HepG2 (cell line): Measurements from ENCODE around the gene IL32. TPM values are rescaled to one million over a fixed set of nuclear protein-coding genes. Genes with fewer than 3 reads are reported as not detected.

Experiments used
- CERS6 ChIP-seq: sonication (generic); formaldehyde crosslinking; IDR thresholded peaks from 2 replicates; pipeline ENCODE4 v1.5.0; 2020; ENCODE audit warnings: missing genetic modification reagents
- DR1 ChIP-seq: sonication (generic); formaldehyde crosslinking; IDR thresholded peaks from 2 replicates; pipeline ENCODE4 v1.8.0; 2021; ENCODE audit warnings: mild to moderate bottlenecking, missing genetic modification reagents, inconsistent platforms
- KLF13 ChIP-seq: sonication (generic); formaldehyde crosslinking; IDR thresholded peaks from 2 replicates; pipeline ENCODE4 v1.4.0; 2020; ENCODE audit warnings: mild to moderate bottlenecking, missing genetic modification reagents
- MTF2 ChIP-seq: sonication (generic); formaldehyde crosslinking; IDR thresholded peaks from 2 replicates; pipeline ENCODE4 v1.5.0; 2020; ENCODE audit warnings: missing genetic modification reagents, borderline replicate concordance
- NFAT5 ChIP-seq: sonication (generic); formaldehyde crosslinking; IDR thresholded peaks from 2 replicates; pipeline ENCODE4 v1.4.0; 2020; ENCODE audit warnings: missing genetic modification reagents
- RFX3 ChIP-seq: IDR thresholded peaks from 2 replicates; pipeline ENCODE4 v1.6.1; 2016; ENCODE audit warnings: missing biosample characterization, missing genetic modification reagents
- RFXAP ChIP-seq: sonication (generic); formaldehyde crosslinking; IDR thresholded peaks from 2 replicates; pipeline ENCODE4 v1.4.0; 2020; ENCODE audit warnings: missing genetic modification reagents, borderline replicate concordance
- SETDB1 ChIP-seq: sonication (generic); formaldehyde crosslinking; IDR thresholded peaks from 2 replicates; pipeline ENCODE4 v1.5.1; 2020; ENCODE audit warnings: missing genetic modification reagents, mild to moderate bottlenecking, borderline replicate concordance
- THAP9 ChIP-seq: sonication (generic); formaldehyde crosslinking; IDR thresholded peaks from 2 replicates; pipeline ENCODE4; 2020; ENCODE audit warnings: missing genetic modification reagents, mild to moderate bottlenecking, borderline replicate concordance
- THYN1 ChIP-seq: sonication (generic); formaldehyde crosslinking; IDR thresholded peaks from 2 replicates; pipeline ENCODE4 v1.8.1; 2023; ENCODE audit warnings: low read depth, mild to moderate bottlenecking, moderate library complexity, missing genetic modification reagents, borderline replicate concordance
- ZBTB44 ChIP-seq: sonication (generic); formaldehyde crosslinking; IDR thresholded peaks from 2 replicates; pipeline ENCODE4 v1.4.0; 2020; ENCODE audit warnings: missing genetic modification reagents
- ZNF30 ChIP-seq: sonication (generic); formaldehyde crosslinking; IDR thresholded peaks from 2 replicates; pipeline ENCODE4 v1.5.0; 2020; ENCODE audit warnings: mild to moderate bottlenecking, missing genetic modification reagents
- ZNF710 ChIP-seq: sonication (generic); formaldehyde crosslinking; IDR thresholded peaks from 2 replicates; pipeline ENCODE4 v1.5.0; 2020; ENCODE audit warnings: mild to moderate bottlenecking, missing genetic modification reagents, borderline replicate concordance
- ZNF766 ChIP-seq: sonication (generic); formaldehyde crosslinking; IDR thresholded peaks from 2 replicates; pipeline ENCODE4 v1.5.0; 2020; ENCODE audit warnings: missing genetic modification reagents, borderline replicate concordance
- polyA plus RNA-seq, 8 experiments: library from polyadenylated mRNA; depleted of rRNA in 3 of 8; stranded (reverse) in 7 of 8; unstranded in 1 of 8; fragments of >200 nt; fragmentation: Illumina TruSeq in 4 of 8; extraction: Trizol in 4 of 8; gene quantifications; 2 replicates each; pipeline versions ENCODE4 v1.2.1 to v1.2.3, GENCODE V29; 2011 to 2016; ENCODE audit warnings: low read depth in 4 of 8, missing spikeins in 1 of 8, mixed read lengths in 1 of 8; ENCODE audit not compliant: insufficient read depth in 1 of 8
- total RNA-seq, 5 experiments: library from RNA; depleted of rRNA; stranded (reverse); fragments of >200 nt; fragmentation: Illumina TruSeq; extraction: Trizol; gene quantifications; 2 replicates each; pipeline ENCODE4 v1.2.3, GENCODE V29; 2016; ENCODE audit warnings: low read depth in 1 of 5

Gene IL32
- total and polyA plus RNA-seq, 2 of the 13 experiments (the other 11 are each of a cell fraction or from before 2014, with no cell fraction given): 115 to 165 TPM

- TF ChIP-seq THAP9 (peak; percentile 55; the same call in 1 of the 2 replicates), NFAT5 (CRISPR knock-in tag) (no peak), RFX3 (CRISPR knock-in tag) (peak; percentile 75), RFXAP (CRISPR knock-in tag) (peak; percentile 78; the same call in 1 of the 2 replicates), DR1 (peak; percentile 51; the same call in 1 of the 2 replicates), SETDB1 (CRISPR knock-in tag) (no peak), ZNF766 (CRISPR knock-in tag) (no peak), THYN1 (no peak), KLF13 (CRISPR knock-in tag) (no peak), ZBTB44 (CRISPR knock-in tag) (no peak), MTF2 (CRISPR knock-in tag) (peak; percentile 12; the same call in 1 of the 2 replicates), ZNF710 (CRISPR knock-in tag) (peak; percentile 68; the same call in 1 of the 2 replicates), CERS6 (CRISPR knock-in tag) (no peak), ZNF30 (CRISPR knock-in tag) (no peak)
Measured at GRCh38 chr16:3106205-3106928, 40.9 kb downstream of the IL32 start (continued).
